Suprapubic skin (tissue), 3 donors: ENCODE measurements around the gene CD1C.

Source experiments
- POLR2A ChIP-seq, 2 donors: fragments of 450-650 bp; IDR thresholded peaks; one replicate each; pipeline ENCODE4 v1.6.1; 2017; ENCODE audit warnings: antibody characterized with exemption in 2 of 2, mild to moderate bottlenecking in 2 of 2, moderate library complexity in 2 of 2
- TF ChIP-seq, protein P1 (sequence below), 2 donors: fragments of 200-600 bp in 1 of 2; fragments of 450-650 bp in 1 of 2; sonication (generic) in 1 of 2; IDR thresholded peaks; one replicate each; pipeline ENCODE4 v1.5.1; 2016 to 2019; ENCODE audit warnings: antibody characterized with exemption in 2 of 2, mild to moderate bottlenecking in 1 of 2, moderate library complexity in 1 of 2

DNA sequence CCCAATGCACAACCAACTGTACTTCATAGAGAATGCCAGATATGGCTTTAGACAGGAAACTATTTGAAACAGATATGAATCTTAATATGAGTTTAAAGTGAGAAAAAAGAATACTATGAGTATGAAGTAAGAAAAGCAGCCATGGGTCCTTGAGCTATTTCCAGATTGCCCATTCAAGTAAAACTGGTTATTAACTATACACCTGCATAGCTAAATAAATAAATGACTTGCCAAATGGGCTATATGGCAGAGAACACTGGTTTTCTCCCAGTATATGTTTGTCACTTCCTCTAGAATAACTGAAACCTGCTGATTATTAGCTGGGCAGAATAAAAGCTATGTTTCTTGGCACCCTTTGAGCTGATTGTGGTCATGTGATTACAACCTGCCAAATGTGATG is 17.0 kb upstream of the CD1C start:
- TF ChIP-seq, protein P1, sequence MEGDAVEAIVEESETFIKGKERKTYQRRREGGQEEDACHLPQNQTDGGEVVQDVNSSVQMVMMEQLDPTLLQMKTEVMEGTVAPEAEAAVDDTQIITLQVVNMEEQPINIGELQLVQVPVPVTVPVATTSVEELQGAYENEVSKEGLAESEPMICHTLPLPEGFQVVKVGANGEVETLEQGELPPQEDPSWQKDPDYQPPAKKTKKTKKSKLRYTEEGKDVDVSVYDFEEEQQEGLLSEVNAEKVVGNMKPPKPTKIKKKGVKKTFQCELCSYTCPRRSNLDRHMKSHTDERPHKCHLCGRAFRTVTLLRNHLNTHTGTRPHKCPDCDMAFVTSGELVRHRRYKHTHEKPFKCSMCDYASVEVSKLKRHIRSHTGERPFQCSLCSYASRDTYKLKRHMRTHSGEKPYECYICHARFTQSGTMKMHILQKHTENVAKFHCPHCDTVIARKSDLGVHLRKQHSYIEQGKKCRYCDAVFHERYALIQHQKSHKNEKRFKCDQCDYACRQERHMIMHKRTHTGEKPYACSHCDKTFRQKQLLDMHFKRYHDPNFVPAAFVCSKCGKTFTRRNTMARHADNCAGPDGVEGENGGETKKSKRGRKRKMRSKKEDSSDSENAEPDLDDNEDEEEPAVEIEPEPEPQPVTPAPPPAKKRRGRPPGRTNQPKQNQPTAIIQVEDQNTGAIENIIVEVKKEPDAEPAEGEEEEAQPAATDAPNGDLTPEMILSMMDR (IDR thresholded peaks at IDR 0.05): no peak
- no peak for TF ChIP-seq POLR2A (IDR thresholded peaks at IDR 0.05)
